Measurements from ENCODE around the gene CAMK1G. TPM values are rescaled to one million over a fixed set of nuclear protein-coding genes. Genes with fewer than 3 reads are reported as not detected.

CAMK1G gene
- total RNA-seq, 1 donor, result not detected

DNA sequence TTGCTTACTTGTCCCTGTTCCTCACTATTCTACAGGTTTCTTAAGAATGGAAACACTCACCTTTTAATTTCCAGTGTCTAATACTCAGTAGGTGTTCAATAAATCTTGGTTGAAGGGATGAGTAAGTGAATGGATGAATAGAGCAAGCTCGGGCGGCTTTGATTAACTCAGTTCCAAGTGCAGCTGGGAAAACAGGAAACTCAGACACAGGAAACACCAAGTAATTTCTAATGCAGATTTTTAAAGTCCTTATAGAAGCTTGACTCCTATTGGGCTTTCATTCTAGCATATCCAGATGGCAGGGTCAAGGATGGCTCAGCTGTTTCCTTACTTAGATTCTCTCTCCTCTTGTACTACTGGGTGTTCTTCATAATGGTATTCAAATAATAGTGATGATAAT is 14.0 kb downstream of the CAMK1G start:
- DNase-seq (ENCODE audit: low read depth in 2 of 3, low spot score in 2 of 3), result no peak

GRCh38 chr1:209598227-209598626 is 14.7 kb downstream of the CAMK1G start:
- DNase-seq (ENCODE audit: low read depth in 2 of 3, low spot score in 2 of 3), result no peak

- no peak for DNase-seq (ENCODE audit: low read depth in 2 of 3, low spot score in 2 of 3)
Observed at GRCh38 chr1:209600541-209600940, 17.0 kb downstream of the CAMK1G start.

DNA sequence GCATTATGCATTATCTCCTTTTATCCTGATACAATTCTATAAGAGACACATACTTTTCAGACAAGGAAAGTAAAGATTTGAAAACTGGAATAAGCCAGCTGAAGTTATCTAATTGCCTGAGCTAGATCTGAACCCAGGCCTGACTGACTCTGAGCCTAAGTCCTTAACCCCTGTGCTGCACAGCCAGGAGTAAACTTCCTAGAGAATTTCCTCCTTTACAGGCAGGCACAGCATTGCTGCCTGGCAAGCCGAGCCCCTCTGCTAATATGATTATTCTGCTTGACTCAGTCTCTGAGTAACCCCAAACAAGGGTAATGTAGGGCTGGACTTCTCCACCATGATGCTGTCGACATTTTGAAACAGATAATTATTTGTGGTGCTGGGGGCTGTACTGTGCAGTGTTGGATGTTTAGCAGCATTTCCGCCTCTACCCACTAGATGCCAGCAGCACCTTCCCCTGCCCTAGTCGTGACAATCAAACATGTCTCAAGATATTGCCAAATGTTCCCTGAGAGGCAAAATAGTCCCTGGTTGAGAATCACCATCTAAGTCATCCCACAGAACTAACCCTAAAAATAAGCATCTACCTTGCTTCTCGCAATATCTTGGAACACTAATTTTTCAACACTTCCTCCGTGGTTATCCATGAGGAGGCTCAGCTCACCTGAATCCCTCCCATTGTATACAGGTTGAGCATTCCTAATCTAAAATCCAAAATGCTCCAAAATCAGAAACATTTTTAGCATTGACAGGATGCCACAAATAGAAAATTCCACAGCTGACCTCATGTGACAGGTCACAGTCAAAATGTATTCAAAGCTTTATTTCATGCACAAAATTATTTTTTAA is 18.5 kb downstream of the CAMK1G start:
- peak in 2 of 3 donors; percentile 45 to 62 for DNase-seq (ENCODE audit: low read depth in 2 of 3, low spot score in 2 of 3)

DNA sequence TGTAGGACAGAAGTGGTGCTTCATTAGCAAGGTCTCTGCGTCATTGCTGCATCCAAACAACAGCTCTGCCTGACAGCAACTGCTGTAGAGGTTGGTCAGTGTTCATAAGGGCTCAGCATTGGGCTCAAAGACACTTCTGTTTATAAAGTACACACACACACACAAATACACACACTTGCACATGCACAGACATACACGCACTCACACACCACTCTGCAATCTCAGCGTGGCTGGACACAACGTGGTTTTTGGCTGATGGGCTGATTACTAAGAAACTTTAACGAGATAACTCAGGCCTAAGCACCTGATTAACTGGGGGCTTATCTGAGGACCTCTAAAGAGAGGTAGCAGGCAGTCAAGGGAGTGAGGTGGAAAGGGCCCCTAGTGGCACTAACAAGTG is 20.4 kb downstream of the CAMK1G start:
- DNase-seq (ENCODE audit: low read depth in 2 of 3, low spot score in 2 of 3), result no peak

DNA sequence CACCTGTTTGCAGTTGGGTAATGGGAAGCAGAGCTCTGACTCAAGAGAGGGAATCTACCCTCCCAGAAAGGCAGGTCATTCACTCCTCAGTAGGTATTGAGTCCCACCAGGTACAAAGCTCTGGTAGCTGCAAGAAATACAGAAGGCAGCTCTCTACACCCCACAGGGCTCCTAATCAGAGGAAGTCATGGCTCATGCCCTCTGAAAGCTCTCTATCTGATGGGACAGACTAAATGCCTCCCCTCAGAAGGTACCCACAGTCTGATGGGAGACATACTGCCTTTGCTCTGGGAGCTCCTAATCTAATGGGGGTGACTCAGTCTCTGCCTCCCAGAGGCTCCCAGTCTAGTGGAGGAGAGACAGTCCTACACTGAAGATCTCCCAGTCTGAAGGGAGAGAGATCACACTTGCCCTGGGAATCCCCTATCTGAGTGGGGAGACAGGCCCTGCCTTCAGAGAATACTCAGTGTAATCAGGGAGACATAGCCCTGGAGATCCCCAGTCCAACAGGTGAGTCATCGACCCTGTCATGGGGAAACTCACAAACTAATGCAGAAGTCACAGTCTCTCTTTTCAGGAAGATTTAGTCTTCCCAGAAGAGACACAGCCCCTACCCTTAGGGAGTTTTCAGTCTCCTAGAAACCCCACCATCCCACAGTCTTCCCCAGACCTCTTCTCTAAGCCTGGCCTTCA is 23.7 kb downstream of the CAMK1G start:
- DNase-seq (ENCODE audit: low read depth in 2 of 3, low spot score in 2 of 3), result no peak

DNA sequence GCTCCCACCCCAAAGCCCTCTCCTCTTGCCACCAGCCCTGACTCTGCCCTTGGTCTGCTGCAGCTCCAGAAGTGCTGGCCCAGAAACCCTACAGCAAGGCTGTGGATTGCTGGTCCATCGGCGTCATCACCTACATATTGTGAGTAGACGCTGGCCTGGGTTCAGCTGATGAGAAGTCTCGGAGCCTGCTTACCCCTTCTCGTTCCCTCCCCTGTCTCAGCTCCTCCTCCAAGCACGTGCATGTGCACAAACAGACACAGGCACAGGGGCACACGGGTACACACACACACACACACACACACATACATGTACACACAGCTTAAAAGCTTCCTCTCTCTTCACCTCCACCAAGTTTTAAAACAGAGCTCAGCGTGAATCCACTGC is 24.3 kb downstream of the CAMK1G start:
- no peak for DNase-seq (ENCODE audit: low read depth in 2 of 3, low spot score in 2 of 3)

- DNase-seq (ENCODE audit: low read depth in 2 of 3, low spot score in 2 of 3), result no peak
Observed at GRCh38 chr1:209609041-209609790, 25.7 kb downstream of the CAMK1G start.

DNA sequence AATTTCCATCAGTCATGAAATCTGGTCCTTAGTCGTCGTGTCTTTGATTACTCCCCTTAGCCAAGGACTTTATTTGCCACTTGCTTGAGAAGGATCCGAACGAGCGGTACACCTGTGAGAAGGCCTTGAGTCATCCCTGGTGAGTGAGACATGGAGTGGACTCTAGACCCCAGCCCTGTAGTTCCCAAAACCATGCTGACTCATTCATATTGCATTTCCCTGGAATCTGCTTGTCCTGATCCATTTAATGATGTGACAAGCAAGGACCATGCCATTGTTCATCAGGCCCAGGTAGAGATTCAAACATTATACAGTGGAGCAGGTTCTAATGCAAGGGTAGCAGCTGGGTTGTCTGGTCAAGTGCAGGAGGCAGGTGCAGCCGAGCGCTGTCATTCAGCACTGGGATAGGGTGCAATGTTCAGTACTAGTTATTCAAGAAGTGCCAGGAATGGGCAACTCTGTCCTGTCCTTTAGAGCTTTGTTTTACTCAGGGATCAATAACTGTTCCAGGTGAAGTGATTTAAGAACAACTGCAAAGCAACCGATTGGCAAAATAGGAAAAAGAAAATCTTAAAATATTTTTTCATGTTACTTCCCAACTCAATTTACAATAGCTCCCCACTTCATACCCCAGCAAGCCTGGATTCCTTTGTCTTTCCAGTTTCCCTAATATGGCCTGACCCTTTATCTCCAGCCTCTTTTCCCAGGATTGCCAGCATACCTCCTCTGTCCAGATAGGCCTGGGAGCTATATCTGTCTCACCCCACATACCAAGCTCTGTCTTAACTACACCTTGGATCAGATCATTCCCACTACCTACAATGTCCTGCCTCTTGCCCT is 26.5 kb downstream of the CAMK1G start:
- no peak for DNase-seq (ENCODE audit: low read depth in 2 of 3, low spot score in 2 of 3)

DNA sequence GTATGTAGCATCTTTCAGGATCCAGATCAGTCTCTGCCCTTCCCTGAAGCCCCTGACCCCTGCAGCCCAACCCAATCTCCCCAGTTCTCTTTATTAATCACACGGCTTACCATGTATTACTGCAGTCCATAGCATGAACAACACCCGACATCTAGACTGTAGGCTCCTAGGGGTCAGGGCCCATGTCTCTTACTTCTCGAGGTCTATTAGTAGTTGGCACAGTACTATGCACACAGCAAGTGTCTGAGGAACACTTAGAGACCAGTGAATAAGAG is 27.1 kb downstream of the CAMK1G start:
- DNase-seq (ENCODE audit: low read depth in 2 of 3, low spot score in 2 of 3), result no peak

- DNase-seq (ENCODE audit: low read depth in 2 of 3, low spot score in 2 of 3), result no peak
Observed at GRCh38 chr1:209611771-209612570, 28.5 kb downstream of the CAMK1G start.

DNA sequence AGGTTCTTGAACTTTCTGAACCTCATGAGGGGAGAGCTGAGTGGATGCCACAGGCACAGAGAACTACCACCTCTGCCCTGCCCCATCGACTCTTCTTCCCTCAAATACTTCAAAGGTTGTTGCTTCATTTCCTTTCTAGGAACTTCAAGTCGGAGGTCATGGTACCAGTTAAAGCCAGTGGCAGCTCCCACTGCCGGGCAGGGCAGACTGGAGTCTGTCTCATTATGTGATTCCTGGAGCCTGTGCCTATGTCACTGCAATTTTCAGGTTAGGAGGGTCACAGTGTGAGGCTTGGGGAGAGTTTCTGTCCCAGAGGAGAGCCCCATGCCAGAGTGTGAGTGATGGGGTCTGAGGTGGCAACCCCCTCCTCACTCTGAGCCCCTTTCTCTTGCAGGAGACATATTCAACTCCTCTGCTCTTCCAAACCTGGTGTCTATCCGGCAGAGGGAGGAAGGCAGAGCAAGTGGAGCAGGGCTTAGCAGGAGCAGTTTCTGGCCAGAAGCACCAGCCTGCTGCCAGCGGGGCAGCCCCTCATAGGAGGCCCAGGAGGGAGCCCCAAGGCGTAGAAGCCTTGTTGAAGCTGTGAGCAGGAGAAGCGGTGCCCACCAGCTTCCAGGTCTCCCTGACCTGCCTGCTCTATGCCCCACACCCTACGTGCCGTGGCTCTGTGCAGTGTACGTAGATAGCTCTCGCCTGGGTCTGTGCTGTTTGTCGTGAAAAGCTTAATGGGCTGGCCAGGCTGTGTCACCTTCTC is 29.3 kb downstream of the CAMK1G start:
- no peak for DNase-seq (ENCODE audit: low read depth in 2 of 3, low spot score in 2 of 3)

- no peak for DNase-seq (ENCODE audit: low read depth in 2 of 3, low spot score in 2 of 3)
Observed at GRCh38 chr1:209613400-209614150, 30.1 kb downstream of the CAMK1G start.

DNA sequence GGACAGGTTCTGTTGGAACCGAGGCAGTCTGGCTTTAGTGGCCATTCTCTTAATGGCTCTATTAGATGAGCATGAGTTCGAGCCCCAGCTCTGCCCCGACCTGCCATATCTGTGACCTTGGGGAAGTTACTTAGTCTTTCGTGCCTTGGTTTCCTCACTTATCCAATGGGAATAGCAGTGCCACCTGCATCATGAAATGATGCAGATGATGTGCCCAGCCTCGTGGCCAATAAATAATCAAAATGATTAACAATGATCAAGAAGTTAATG is 30.6 kb downstream of the CAMK1G start:
- DNase-seq (ENCODE audit: low read depth in 2 of 3, low spot score in 2 of 3), result no peak

DNA sequence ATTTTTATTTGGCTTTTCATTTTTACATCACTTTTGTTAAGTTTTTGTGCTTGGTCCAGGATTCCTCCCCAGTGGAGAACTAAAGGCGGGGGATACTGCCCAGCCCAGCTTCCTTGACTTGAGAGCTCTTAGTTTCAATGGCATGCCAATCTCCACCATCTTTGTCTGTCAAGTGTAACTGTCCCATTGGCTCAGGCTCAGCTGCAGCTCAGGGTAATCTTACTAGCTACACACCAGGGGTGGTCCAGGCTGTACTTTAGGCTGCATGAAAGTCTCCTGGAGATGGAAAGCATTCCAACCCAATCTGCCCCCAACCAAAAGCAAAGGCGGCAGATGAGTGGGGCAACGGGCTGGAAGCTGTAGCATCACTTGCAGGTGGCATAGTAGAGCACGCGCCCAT is 31.4 kb downstream of the CAMK1G start:
- DNase-seq (ENCODE audit: low read depth in 2 of 3, low spot score in 2 of 3), result no peak

- no peak for DNase-seq (ENCODE audit: low read depth in 2 of 3, low spot score in 2 of 3)
Observed at GRCh38 chr1:209616366-209617046, 33.0 kb downstream of the CAMK1G start.

GRCh38 chr1:209617047-209617673 is 33.6 kb downstream of the CAMK1G start:
- DNase-seq (ENCODE audit: low read depth in 2 of 3, low spot score in 2 of 3), result no peak

DNA sequence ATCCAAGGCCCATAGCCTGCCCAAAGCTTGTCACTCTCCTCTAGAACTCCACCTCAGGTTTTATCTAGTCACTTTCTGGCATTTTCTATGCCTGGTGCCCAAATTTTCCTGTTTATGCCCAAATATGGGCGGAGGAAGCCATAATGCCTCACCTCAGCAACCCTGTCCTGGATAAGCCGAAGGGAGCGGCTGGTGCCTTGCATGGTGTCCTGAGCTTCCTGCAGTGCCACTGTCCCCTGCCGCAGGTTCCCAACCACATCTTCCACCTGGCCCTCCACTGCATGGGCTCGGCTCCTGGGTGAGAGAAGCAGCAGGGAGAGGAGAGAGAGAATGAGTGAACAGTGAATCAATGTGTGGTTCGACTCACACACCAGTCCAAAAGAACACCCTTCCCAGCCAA is 34.2 kb downstream of the CAMK1G start:
- no peak for DNase-seq (ENCODE audit: low read depth in 2 of 3, low spot score in 2 of 3)

Data from hematopoietic multipotent progenitor cell (in vitro differentiated cells).